HepG2 (cell line): ENCODE results near the gene FOXP3. TPM values are rescaled to one million over a fixed set of nuclear protein-coding genes. Genes with fewer than 3 reads are reported as not detected.
A peak's percentile ranks its signal among the peaks of the same experiment; 100 is the strongest.

Source experiments
- ATF7-NPFF ChIP-seq: sonication (generic); formaldehyde crosslinking; IDR thresholded peaks from 2 replicates; pipeline ENCODE4 v1.8.1; 2023; ENCODE audit warnings: mild to moderate bottlenecking, low read depth, missing genetic modification reagents, moderate library complexity
- CERS6 ChIP-seq: sonication (generic); formaldehyde crosslinking; IDR thresholded peaks from 2 replicates; pipeline ENCODE4 v1.5.0; 2020; ENCODE audit warnings: missing genetic modification reagents
- EP300 ChIP-seq, 3 experiments: sonication (generic) in 1 of 3; formaldehyde crosslinking in 1 of 3; IDR thresholded peaks; 2 replicates each; pipeline versions ENCODE4 v1.5.1 to v1.6.1; 2011 to 2020; ENCODE audit warnings: low read depth in 2 of 3, low read length in 2 of 3, borderline replicate concordance in 1 of 3, improper control_type of control experiment in 1 of 3, mild to moderate bottlenecking in 1 of 3, missing genetic modification reagents in 1 of 3, moderate library complexity in 1 of 3
- MED1 ChIP-seq: sonication (generic); formaldehyde crosslinking; IDR thresholded peaks from 2 replicates; pipeline ENCODE4 v1.4.0; 2020; ENCODE audit warnings: missing genetic modification reagents
- MZF1 ChIP-seq: sonication (generic); formaldehyde crosslinking; IDR thresholded peaks from 2 replicates; pipeline ENCODE4 v1.8.1; 2023; ENCODE audit warnings: mild to moderate bottlenecking, missing genetic modification reagents, borderline replicate concordance
- SIX1 ChIP-seq: sonication (generic); formaldehyde crosslinking; IDR thresholded peaks from 2 replicates; pipeline ENCODE4 v1.4.0; 2020; ENCODE audit warnings: missing genetic modification reagents, borderline replicate concordance
- THAP11 ChIP-seq: IDR thresholded peaks from 2 replicates; pipeline ENCODE4 v1.6.1; 2016; ENCODE audit warnings: missing biosample characterization, missing genetic modification reagents
- THAP9 ChIP-seq: sonication (generic); formaldehyde crosslinking; IDR thresholded peaks from 2 replicates; pipeline ENCODE4; 2020; ENCODE audit warnings: missing genetic modification reagents, mild to moderate bottlenecking, borderline replicate concordance
- TRIM24 ChIP-seq: sonication (generic); formaldehyde crosslinking; IDR thresholded peaks from 2 replicates; pipeline ENCODE4 v1.8.0; 2022; ENCODE audit warnings: mild to moderate bottlenecking, missing genetic modification reagents
- UBTF ChIP-seq: sonication (generic); formaldehyde crosslinking; IDR thresholded peaks from 2 replicates; pipeline ENCODE4 v1.4.0; 2020; ENCODE audit warnings: mild to moderate bottlenecking, missing genetic modification reagents
- YY1 ChIP-seq: IDR thresholded peaks from 2 replicates; pipeline ENCODE4 v1.6.1; 2011; ENCODE audit warnings: low read length, low read depth, moderate library complexity, mild to moderate bottlenecking; ENCODE audit not compliant: insufficient read depth, insufficient replicate concordance
- ZNF18 ChIP-seq: sonication (generic); formaldehyde crosslinking; IDR thresholded peaks from 2 replicates; pipeline ENCODE4 v1.8.0; 2022; ENCODE audit warnings: mild to moderate bottlenecking, missing genetic modification reagents; ENCODE audit not compliant: insufficient replicate concordance
- ZNF274 ChIP-seq: sonication (generic); formaldehyde crosslinking; IDR thresholded peaks from 2 replicates; pipeline ENCODE4 v1.5.1; 2020; ENCODE audit warnings: mild to moderate bottlenecking, missing genetic modification reagents
- ZNF282 ChIP-seq: fragments of 450-650 bp; IDR thresholded peaks from 2 replicates; pipeline ENCODE4 v1.6.1; 2018; ENCODE audit not compliant: partially characterized antibody
- ZNF710 ChIP-seq: sonication (generic); formaldehyde crosslinking; IDR thresholded peaks from 2 replicates; pipeline ENCODE4 v1.5.0; 2020; ENCODE audit warnings: mild to moderate bottlenecking, missing genetic modification reagents, borderline replicate concordance
- ZSCAN31 ChIP-seq: sonication (generic); formaldehyde crosslinking; IDR thresholded peaks from 2 replicates; pipeline ENCODE4 v1.5.0; 2020; ENCODE audit warnings: low read depth, mild to moderate bottlenecking, missing genetic modification reagents
- polyA plus RNA-seq, 8 experiments: library from polyadenylated mRNA; depleted of rRNA in 3 of 8; stranded (reverse) in 7 of 8; unstranded in 1 of 8; fragments of >200 nt; fragmentation: Illumina TruSeq in 4 of 8; extraction: Trizol in 4 of 8; gene quantifications; 2 replicates each; pipeline versions ENCODE4 v1.2.1 to v1.2.3, GENCODE V29; 2011 to 2016; ENCODE audit warnings: low read depth in 4 of 8, missing spikeins in 1 of 8, mixed read lengths in 1 of 8; ENCODE audit not compliant: insufficient read depth in 1 of 8
- total RNA-seq, 5 experiments: library from RNA; depleted of rRNA; stranded (reverse); fragments of >200 nt; fragmentation: Illumina TruSeq; extraction: Trizol; gene quantifications; 2 replicates each; pipeline ENCODE4 v1.2.3, GENCODE V29; 2016; ENCODE audit warnings: low read depth in 1 of 5

The FOXP3 gene
- total and polyA plus RNA-seq, 2 of the 13 experiments (the other 11 are each of a cell fraction or from before 2014, with no cell fraction given) = 0.04 TPM; not detected in 1

- TF ChIP-seq THAP9 (CRISPR knock-in tag) (0 out of 2 replicates have a peak, but pooled peaks have one; percentile 26), YY1 (peak; percentile 35), CERS6 (CRISPR knock-in tag) (no peak), ZNF18 (CRISPR knock-in tag) (no peak), ZSCAN31 (CRISPR knock-in tag) (no peak), MED1 (CRISPR knock-in tag) (no peak), ZNF274 (CRISPR knock-in tag) (no peak), THAP11 (peak; percentile 40; the same call in 1 of the 2 replicates), ZNF282 (no peak), MZF1 (no peak), ATF7-NPFF (CRISPR knock-in tag) (no peak), ZNF710 (CRISPR knock-in tag) (no peak), TRIM24 (CRISPR knock-in tag) (no peak), EP300 (IDR thresholded peaks at IDR 0.05; ENCODE audit: low read depth in 2 of 2, low read length in 2 of 2) (no peak), EP300 (CRISPR knock-in tag; IDR thresholded peaks at IDR 0.05; ENCODE audit: borderline replicate concordance) (no peak), SIX1 (no peak), UBTF (CRISPR knock-in tag) (no peak)
These were observed 4.7 kb upstream of the FOXP3 start (continued) for GRCh38 chrX:49269010-49269766.
